Gastroesophageal sphincter (tissue), 4 donors: ENCODE results near the gene OTX2. TPM values are rescaled to one million over a fixed set of nuclear protein-coding genes. Genes with fewer than 3 reads are reported as not detected.

Source experiments
- ATAC-seq: fragments of 150-250 bp; one replicate; pipeline ENCODE4 v1.9.1; 2016; ENCODE audit warnings: mild to moderate bottlenecking, moderate library complexity
- H3K27ac ChIP-seq, 4 donors: fragments of 200-600 bp; sonication (generic) in 3 of 4; 1 replicate in 3 of 4; 2 replicates in 1 of 4; pipeline ENCODE4 v1.5.1; 2016 to 2019
- H3K27me3 ChIP-seq: fragments of 200-600 bp; sonication (generic); one replicate; pipeline ENCODE4 v1.5.1; 2019
- H3K36me3 ChIP-seq, 2 donors: fragments of 200-600 bp; sonication (generic); one replicate each; pipeline ENCODE4 v1.5.1; 2019; ENCODE audit warnings: control low read depth in 1 of 2
- H3K4me1 ChIP-seq, 3 donors: fragments of 200-600 bp; sonication (generic); 1 replicate in 2 of 3; 2 replicates in 1 of 3; pipeline ENCODE4 v1.5.1; 2016 to 2019; ENCODE audit warnings: control low read depth in 2 of 3
- H3K4me3 ChIP-seq, 2 donors: fragments of 200-600 bp; sonication (generic); one replicate each; pipeline ENCODE4 v1.5.1; 2019; ENCODE audit warnings: mild to moderate bottlenecking in 1 of 2, moderate library complexity in 1 of 2
- H3K9me3 ChIP-seq, 3 donors: fragments of 200-600 bp; sonication (generic); one replicate each; pipeline ENCODE4 v1.5.1; 2017 to 2019; ENCODE audit warnings: control low read depth in 2 of 3
- CTCF ChIP-seq, 4 experiments: fragments of 200-600 bp in 2 of 4; fragments of 450-650 bp in 2 of 4; sonication (generic) in 1 of 4; IDR thresholded peaks; one replicate each; pipeline ENCODE4 v1.5.1; 2017 to 2019; ENCODE audit warnings: antibody characterized with exemption in 4 of 4, mild to moderate bottlenecking in 2 of 4, moderate library complexity in 2 of 4
- EP300 ChIP-seq: sonication (generic); formaldehyde crosslinking; IDR thresholded peaks from one replicate; pipeline ENCODE4 v1.6.1; 2017; ENCODE audit warnings: antibody characterized with exemption, mild to moderate bottlenecking
- POLR2A ChIP-seq, 2 donors: fragments of 450-650 bp; IDR thresholded peaks; one replicate each; pipeline ENCODE4 v1.6.1; 2017; ENCODE audit warnings: antibody characterized with exemption in 2 of 2, mild to moderate bottlenecking in 2 of 2, moderate library complexity in 1 of 2
- POLR2AphosphoS5 ChIP-seq: sonication (generic); formaldehyde crosslinking; IDR thresholded peaks from one replicate; pipeline ENCODE4 v1.6.1; 2017; ENCODE audit warnings: antibody characterized with exemption
- WGBS, 2 donors: methylation state at CpG; one replicate each; pipeline ENCODE4 v1.1.5; 2018; ENCODE audit warnings: low coverage in 1 of 2; 5-methylcytosine and 5-hydroxymethylcytosine counted together
- total RNA-seq, 4 donors: library from RNA; depleted of rRNA; stranded (reverse); fragments of >200 nt; gene quantifications; one replicate each; pipeline ENCODE4 v1.1.0, GENCODE V29; 2016

Gene OTX2
- total RNA-seq, 4 donors from 2014 or later: not detected

- no peak overlapping the region for H3K4me3 ChIP-seq
- peaks cover 100% of the 10 kb centered on the region for H3K27me3 ChIP-seq
- 8 to 10% methylated on average over 15 to 17 of the region's 25 CpGs for WGBS, 2 donors
- ATAC-seq: no peak
- H3K9me3 ChIP-seq: no peaks in the 10 kb centered on the region
- no peaks in the 10 kb centered on the region for H3K36me3 ChIP-seq
- no peak for TF ChIP-seq POLR2A (IDR thresholded peaks at IDR 0.05)
- no peak for TF ChIP-seq POLR2AphosphoS5
- no peak for TF ChIP-seq CTCF (IDR thresholded peaks at IDR 0.05)
- TF ChIP-seq EP300: no peak
- peaks cover 0 to 37% (median 15%) of the 10 kb centered on the region in 3 donors for H3K4me1 ChIP-seq
- no peak overlapping the region for H3K27ac ChIP-seq
Observed at GRCh38 chr14:56812364-56813141, 2.3 kb upstream of the OTX2 start.

- no peak for ATAC-seq
- Histone ChIP-seq H3K27ac (no peak overlapping the region), H3K9me3 (no peaks in the 10 kb centered on the region), H3K36me3 (no peaks in the 10 kb centered on the region), H3K4me3 (no peak overlapping the region), H3K4me1 (peaks cover 0 to 39% (median 15%) of the 10 kb centered on the region in 3 donors), H3K27me3 (peaks cover 100% of the 10 kb centered on the region)
- WGBS, 2 donors: 7 to 10% methylated on average over 6 to 17 of the region's 39 CpGs
- TF ChIP-seq POLR2A (IDR thresholded peaks at IDR 0.05): no peak
- TF ChIP-seq CTCF (IDR thresholded peaks at IDR 0.05): no peak
Observed at GRCh38 chr14:56811593-56812363, 1.5 kb upstream of the OTX2 start.

GRCh38 chr14:56810836-56811592 lies 735 bp upstream of the OTX2 start:
- no peak for TF ChIP-seq EP300
- no peak for TF ChIP-seq CTCF (IDR thresholded peaks at IDR 0.05)
- no peak for TF ChIP-seq POLR2AphosphoS5
- no peak for TF ChIP-seq POLR2A (IDR thresholded peaks at IDR 0.05)
- Histone ChIP-seq H3K9me3 (no peaks in the 10 kb centered on the region), H3K4me3 (no peak overlapping the region), H3K27me3 (peaks cover 100% of the 10 kb centered on the region), H3K36me3 (no peaks in the 10 kb centered on the region), H3K4me1 (peaks cover 0 to 35% (median 15%) of the 10 kb centered on the region in 3 donors), H3K27ac (no peak overlapping the region)
- no peak for ATAC-seq
- 4 to 13% methylated on average over 8 to 30 of the region's 31 CpGs for WGBS, 2 donors

GRCh38 chr14:56809270-56810146 lies 771 bp downstream of the OTX2 start:
- Histone ChIP-seq H3K36me3 (no peaks in the 10 kb centered on the region), H3K9me3 (no peaks in the 10 kb centered on the region), H3K4me1 (peaks cover 0 to 35% (median 15%) of the 10 kb centered on the region in 3 donors), H3K4me3 (peak overlapping the region in 1 of 2 donors; percentile 30), H3K27me3 (peaks cover 100% of the 10 kb centered on the region), H3K27ac (no peak overlapping the region)
- no peak for ATAC-seq
- WGBS, 2 donors: 5 to 11% methylated on average over 14 to 58 of the region's 63 CpGs
- no peak for TF ChIP-seq POLR2A (IDR thresholded peaks at IDR 0.05)
- TF ChIP-seq POLR2AphosphoS5: no peak
- TF ChIP-seq EP300: no peak
- no peak for TF ChIP-seq CTCF (IDR thresholded peaks at IDR 0.05)
